ENCODE results near the gene AGBL3. TPM values are rescaled to one million over a fixed set of nuclear protein-coding genes. Genes with fewer than 3 reads are reported as not detected.

The AGBL3 gene
- total and polyA plus RNA-seq, 2 of the 8 experiments (the other 6 are each of a cell fraction or from before 2014, with no cell fraction given), result 1.1 to 1.9 TPM

DNA sequence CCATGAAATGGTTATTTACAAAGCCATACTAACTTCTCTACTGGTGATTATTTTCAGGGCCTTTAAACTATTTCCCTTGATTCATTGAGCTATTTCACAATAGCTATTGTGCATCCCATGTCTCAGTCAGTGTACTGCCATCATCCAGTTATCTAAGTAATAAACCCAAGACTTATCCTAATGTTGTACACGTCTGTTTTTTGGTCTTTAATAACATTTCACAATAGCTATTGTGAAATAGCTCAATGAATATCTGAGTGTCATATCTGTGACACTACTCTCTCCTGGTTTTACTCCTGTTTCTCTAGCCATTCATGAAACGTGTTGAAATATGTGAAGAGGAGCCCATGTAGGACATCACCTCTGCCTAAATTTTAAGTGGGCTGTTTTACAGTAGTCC is 125.1 kb downstream of the AGBL3 start (continued):
- TF ChIP-seq, protein P1, sequence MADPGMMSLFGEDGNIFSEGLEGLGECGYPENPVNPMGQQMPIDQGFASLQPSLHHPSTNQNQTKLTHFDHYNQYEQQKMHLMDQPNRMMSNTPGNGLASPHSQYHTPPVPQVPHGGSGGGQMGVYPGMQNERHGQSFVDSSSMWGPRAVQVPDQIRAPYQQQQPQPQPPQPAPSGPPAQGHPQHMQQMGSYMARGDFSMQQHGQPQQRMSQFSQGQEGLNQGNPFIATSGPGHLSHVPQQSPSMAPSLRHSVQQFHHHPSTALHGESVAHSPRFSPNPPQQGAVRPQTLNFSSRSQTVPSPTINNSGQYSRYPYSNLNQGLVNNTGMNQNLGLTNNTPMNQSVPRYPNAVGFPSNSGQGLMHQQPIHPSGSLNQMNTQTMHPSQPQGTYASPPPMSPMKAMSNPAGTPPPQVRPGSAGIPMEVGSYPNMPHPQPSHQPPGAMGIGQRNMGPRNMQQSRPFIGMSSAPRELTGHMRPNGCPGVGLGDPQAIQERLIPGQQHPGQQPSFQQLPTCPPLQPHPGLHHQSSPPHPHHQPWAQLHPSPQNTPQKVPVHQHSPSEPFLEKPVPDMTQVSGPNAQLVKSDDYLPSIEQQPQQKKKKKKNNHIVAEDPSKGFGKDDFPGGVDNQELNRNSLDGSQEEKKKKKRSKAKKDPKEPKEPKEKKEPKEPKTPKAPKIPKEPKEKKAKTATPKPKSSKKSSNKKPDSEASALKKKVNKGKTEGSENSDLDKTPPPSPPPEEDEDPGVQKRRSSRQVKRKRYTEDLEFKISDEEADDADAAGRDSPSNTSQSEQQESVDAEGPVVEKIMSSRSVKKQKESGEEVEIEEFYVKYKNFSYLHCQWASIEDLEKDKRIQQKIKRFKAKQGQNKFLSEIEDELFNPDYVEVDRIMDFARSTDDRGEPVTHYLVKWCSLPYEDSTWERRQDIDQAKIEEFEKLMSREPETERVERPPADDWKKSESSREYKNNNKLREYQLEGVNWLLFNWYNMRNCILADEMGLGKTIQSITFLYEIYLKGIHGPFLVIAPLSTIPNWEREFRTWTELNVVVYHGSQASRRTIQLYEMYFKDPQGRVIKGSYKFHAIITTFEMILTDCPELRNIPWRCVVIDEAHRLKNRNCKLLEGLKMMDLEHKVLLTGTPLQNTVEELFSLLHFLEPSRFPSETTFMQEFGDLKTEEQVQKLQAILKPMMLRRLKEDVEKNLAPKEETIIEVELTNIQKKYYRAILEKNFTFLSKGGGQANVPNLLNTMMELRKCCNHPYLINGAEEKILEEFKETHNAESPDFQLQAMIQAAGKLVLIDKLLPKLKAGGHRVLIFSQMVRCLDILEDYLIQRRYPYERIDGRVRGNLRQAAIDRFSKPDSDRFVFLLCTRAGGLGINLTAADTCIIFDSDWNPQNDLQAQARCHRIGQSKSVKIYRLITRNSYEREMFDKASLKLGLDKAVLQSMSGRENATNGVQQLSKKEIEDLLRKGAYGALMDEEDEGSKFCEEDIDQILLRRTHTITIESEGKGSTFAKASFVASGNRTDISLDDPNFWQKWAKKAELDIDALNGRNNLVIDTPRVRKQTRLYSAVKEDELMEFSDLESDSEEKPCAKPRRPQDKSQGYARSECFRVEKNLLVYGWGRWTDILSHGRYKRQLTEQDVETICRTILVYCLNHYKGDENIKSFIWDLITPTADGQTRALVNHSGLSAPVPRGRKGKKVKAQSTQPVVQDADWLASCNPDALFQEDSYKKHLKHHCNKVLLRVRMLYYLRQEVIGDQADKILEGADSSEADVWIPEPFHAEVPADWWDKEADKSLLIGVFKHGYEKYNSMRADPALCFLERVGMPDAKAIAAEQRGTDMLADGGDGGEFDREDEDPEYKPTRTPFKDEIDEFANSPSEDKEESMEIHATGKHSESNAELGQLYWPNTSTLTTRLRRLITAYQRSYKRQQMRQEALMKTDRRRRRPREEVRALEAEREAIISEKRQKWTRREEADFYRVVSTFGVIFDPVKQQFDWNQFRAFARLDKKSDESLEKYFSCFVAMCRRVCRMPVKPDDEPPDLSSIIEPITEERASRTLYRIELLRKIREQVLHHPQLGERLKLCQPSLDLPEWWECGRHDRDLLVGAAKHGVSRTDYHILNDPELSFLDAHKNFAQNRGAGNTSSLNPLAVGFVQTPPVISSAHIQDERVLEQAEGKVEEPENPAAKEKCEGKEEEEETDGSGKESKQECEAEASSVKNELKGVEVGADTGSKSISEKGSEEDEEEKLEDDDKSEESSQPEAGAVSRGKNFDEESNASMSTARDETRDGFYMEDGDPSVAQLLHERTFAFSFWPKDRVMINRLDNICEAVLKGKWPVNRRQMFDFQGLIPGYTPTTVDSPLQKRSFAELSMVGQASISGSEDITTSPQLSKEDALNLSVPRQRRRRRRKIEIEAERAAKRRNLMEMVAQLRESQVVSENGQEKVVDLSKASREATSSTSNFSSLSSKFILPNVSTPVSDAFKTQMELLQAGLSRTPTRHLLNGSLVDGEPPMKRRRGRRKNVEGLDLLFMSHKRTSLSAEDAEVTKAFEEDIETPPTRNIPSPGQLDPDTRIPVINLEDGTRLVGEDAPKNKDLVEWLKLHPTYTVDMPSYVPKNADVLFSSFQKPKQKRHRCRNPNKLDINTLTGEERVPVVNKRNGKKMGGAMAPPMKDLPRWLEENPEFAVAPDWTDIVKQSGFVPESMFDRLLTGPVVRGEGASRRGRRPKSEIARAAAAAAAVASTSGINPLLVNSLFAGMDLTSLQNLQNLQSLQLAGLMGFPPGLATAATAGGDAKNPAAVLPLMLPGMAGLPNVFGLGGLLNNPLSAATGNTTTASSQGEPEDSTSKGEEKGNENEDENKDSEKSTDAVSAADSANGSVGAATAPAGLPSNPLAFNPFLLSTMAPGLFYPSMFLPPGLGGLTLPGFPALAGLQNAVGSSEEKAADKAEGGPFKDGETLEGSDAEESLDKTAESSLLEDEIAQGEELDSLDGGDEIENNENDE (IDR thresholded peaks at IDR 0.05; ENCODE audit: insufficient replicate concordance, low read length), result no peak

Data from H1 (cell line).